HG02840 (cell line): ENCODE measurements around the gene FHIT.

Experiments used
- ATAC-seq: cut with Tn5 transposase; IDR thresholded peaks from one replicate; pipeline ENCODE4 v1.9.1; 2021; ENCODE audit warnings: mild to moderate bottlenecking, moderate library complexity, moderate number of reproducible peaks; ENCODE audit not compliant: unreplicated experiment, low FRiP score

FHIT gene

DNA sequence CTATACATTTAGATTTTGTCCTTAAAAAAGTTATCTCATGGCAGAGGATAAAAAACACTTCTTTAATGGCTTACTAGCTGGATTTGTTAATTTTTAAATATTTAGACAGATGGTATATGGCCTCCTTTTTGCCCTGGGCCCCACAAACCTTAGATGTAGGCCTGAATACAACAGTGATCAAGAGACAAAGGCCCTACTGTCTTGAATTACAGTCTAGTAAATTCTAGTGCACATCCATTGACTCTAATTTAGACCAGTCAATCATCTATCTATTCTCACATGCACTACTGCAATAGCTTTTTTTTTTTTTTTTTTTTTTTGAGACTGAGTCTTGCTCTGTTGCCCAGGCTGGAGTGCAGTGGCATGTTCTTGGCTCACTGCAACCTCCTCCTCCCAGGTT is 452.8 kb downstream of the FHIT start:
- ATAC-seq: no peak

DNA sequence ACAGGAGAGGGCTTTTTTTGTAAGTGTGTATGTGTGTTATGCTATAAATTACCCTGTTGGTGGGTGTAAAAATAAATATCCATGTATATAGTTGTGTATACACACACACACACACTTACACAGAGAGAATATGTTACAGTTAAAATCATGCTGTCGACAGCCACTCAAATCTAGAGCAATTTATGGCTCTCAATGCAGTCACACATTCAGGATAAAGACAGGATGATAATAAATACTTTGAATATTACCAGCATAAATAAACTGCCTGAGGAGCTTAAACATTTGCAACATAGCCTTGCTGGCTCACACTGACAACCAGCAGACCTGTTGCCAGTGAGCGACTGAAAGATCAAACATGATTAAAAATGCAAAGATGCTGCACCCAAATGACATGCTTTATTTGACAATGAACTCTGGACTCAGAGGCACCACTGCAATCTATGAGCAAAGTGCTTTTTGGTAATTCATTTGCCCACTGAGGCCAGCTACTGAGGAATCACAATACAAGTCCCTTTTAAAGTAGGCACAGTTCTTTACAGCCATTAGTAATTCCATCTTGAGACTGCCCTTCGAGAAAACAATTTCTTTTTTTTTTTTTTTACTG is 458.9 kb downstream of the FHIT start:
- ATAC-seq: no peak

DNA sequence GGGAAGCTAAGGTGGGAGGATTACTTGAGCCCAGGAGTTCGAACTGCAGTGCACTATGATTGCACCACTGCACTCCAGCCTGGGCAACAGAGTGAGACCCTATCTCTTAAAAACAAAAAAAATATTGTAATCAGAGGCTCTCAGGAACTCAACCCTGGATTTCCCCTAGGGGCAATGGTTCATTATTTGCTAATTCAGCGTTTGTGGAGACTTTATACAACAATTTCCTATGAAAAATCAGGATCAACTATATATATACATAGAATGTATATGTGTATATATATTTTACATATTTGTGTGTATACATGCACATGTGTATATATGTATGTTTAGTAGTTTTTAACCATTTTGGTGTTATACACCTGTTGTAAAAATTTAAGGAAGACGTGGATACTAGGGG is 463.1 kb downstream of the FHIT start:
- ATAC-seq: no peak

DNA sequence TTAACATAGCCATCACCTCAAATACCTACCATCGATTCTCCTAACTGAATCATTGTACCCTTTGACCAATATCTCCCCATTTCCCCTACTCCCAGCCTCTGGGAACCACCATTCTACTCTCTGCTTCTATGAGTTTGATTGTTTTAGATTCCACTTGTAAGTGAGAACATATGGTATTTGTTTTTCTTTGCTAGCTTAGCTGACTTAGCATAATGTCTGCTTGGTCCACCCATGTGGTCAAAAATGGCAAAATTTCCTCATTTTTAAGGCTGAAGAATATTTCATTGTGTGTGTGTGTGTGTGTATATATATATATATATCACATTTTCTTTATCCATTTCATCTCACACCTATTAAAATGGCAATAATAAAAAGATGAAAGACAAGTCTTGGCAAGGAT is 469.3 kb downstream of the FHIT start:
- ATAC-seq: no peak

DNA sequence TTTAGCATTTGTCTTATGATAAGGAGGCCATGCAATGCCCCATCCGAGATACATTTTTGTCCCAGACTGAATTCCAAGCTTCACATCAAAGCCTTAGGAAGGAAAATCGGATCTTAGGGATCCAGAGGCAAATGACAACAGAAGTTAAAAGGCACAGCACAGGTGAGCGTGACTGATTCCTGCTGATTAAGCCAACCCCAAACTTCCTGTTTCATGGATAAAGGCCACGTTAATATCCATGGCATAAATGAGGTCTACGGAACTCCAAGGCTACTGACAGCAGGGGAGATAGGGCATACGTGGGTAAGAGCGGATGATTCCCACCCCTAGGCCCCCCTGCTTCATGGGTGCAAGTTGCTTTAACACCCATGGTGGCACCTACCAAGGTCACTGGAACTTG is 471.6 kb downstream of the FHIT start:
- ATAC-seq: no peak

DNA sequence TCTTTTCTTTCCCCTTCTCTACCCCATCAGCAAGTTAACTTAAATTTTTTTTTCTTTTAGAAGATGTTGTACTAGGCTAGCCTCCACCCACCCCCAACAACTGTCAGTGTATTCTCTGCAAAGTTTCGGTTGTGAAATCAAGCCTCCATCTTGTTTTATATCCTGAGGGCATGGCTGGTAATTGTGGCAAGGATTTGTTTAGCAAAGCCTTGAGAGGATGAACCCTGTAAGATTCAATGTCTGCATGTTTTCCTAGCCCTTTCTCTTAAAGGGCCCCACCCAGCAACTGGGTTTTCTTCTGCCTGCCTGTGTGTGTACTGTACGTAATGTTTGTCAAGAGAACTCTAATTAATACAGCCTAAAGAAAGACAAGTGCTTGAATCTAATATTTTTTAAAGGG is 475.3 kb downstream of the FHIT start:
- ATAC-seq: no peak

DNA sequence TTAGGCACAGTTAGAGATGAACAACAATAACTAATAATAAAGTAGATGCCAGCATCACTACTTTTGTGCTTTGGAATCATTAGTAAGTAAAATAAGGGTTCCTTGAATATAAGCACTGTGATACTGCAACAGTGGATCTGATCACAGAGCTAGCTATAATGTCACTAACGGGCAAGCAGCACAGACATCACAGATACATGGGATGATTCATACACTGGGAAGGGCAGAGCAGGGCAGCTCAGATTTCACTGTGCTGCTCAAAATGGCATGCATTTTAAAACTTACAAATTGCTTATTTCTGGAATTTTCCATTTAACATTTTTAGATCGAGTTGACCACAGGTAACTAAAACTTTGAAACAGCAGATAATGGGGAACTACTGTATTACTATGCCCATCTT is 476.6 kb downstream of the FHIT start:
- no peak for ATAC-seq

DNA sequence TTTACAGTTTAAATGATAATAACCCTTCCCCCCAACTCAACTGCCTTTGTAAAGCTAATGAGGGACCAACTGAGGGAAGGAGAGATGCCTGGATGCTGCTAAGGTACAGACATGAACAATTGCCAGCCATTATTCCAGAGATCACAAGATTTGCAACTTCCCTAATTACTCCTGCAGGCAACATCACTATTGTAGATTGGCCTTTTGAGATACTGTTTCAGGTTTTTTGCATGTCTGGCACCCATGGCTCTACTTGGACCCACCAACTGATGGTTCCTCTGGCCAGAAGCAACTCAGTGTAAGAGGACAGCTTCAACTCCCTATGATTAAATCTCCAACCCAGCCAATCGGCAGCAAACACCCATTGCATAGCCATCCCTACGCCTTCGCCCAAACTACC is 478.7 kb downstream of the FHIT start:
- no peak for ATAC-seq

DNA sequence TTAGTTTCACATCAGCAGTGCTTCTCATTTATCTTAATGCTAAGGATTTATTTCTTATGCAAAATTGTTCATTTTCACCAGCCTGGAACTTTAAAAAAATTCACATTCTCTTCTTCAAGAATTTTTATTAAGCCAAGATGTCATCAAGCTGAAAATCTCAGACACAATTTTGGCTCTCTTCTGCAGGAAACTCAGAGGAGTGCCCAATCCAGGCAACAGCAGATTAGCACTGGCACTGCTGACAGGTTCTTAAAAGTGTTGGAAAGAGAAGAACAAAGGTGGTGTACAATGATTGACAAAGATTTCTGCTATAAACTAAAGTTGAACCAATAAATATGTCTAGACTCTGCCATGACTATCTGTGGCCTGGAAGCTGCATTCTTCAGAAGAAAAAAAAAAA is 479.5 kb downstream of the FHIT start:
- no peak for ATAC-seq

DNA sequence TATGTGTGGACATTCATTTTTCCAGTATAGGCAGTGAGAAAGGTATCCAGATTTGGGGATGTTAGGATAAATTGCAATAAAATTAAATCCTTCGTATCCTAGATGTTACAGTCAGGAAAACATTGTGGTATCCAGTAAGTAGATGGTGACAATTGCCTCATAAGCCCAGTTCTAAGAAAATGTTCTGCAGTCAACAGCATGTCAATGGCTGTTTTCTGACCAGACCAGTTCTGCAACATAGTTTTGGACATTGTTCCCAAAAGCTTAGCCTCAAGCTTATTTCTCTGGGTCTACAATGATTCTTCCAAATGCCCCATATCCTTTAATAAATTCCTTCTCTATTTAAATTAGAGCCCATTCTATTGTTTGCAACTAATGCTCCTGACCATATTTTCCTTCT is 480.7 kb downstream of the FHIT start:
- no peak for ATAC-seq

DNA sequence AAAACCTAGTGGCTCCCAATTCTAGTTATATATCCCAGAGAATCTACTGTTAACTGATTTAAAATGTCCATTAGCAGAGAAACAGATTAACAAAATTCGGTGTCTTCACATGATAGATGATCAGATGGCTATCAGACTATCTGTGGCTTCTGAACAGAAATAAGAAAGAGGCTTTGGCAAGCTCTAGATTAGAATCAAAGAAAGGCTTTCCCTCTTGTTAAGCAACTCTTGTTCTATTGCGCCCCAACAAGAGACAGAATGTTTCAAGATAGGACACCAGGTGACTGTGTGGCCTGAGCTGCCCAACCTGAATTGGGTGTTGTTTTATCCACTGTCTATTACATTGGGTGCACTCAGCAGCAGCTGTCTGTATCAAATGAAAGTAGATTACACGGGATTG is 483.7 kb downstream of the FHIT start:
- ATAC-seq: no peak

DNA sequence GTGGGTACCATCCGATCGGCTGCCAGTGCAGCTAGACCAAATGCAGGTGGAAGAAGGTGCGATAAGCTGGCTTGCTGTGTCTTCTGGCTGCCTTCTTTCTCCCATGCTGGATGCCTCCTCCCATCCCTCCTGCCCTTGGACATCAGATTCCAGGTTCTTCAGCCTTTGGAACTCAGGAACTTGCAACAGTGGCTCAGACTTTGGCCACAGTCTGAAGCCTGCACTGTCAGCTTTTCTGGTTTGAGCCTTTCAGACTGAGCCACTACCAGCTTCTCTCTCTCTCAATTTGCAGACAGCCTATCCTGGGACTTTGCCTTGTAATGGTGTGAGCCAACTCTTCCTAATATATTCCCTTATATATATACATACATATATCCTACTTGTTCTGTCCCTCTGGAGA is 485.5 kb downstream of the FHIT start:
- no peak for ATAC-seq

DNA sequence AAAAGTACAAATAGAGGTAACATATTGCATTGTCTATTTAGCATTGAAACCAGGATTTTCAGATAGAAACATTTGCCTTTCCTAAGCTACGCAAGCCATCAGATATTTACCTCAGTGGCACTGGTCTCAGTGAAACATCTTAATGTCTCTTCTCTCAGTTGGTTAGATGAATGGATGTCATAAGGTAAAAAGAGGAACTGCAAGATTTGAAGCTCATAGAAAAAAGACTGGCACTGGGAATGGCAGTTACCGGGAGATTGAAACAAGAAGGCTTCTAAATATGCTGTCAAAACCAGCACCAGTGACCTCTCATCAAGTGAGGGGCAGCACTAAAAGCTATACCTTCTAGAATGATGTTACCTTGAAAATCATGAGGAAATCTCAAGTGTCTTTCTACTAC is 486.4 kb downstream of the FHIT start:
- no peak for ATAC-seq

DNA sequence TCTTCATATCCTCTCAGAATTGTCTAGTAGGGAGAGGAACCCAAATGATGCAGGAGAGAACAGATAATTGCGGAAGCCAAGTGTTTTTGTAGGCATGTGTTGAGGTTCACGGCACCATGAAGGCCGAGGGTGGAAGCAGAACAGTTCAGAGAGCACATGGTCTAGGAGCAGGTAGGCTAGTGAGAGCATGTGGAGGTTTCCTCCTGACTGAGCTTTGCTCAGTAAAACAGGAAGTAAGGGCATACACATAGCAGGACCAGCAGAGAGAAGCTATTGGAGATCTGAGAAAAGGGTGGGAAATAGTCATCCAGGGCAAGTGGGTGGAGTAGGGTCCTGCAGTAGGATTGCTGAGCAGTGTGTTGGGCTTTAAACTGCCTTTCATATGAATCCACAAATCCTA is 491.1 kb downstream of the FHIT start:
- no peak for ATAC-seq

DNA sequence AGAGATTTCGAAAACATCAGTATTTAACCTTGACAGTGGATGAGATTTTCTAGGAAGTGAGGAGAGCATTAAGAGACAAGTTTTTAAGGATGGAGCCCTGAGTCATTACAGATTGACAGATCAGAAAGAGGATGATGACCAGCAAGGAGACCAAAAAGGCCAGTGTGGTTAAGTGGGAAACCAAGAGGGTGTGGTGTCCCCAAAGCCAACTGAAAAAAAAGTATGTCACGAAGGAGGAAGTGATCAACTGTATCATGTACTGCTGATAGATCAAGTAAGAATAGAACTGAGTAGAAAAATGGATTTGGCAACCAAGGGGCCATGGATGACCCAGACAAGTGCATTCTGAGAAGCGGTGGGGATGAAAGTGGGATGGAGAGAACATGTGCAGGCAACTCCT is 491.8 kb downstream of the FHIT start:
- no peak for ATAC-seq

DNA sequence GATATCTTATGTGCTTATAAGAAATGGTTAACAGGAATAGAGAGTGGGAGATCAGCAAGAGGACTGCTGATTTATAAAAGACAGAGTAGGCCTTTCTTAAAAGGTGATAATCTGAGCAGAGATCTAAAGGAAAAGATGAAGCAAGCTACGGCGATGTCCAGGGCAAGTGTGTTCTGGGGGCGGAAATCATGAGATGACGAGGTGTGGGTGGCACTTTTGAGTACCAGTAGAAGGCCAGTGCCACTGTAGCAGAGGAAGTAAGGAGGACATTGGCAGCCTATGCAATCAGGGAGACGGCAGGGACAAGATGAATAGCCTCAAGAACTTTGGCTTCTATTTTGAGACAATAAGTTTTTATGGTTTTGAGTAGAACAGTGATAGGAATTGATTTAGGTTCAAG is 492.4 kb downstream of the FHIT start:
- no peak for ATAC-seq

DNA sequence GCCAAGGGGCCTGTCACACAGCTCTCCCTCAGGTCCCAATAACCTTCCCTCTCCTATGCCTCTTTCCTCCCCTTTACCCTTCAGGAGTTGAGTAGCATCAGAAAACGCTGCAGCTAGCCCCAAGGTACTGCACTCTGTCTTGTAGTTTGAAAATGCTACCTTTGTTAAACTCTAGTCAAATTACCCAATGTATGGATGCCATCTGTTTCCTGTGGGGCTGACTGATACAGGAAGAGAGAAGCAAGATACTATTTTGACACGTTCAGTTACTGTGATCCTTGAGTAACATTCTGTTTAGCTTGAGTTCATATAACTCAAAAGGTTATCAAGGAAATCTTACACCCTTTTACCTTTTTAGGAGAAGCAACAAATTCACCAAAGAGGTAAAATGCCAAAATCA is 493.1 kb downstream of the FHIT start:
- ATAC-seq: no peak

DNA sequence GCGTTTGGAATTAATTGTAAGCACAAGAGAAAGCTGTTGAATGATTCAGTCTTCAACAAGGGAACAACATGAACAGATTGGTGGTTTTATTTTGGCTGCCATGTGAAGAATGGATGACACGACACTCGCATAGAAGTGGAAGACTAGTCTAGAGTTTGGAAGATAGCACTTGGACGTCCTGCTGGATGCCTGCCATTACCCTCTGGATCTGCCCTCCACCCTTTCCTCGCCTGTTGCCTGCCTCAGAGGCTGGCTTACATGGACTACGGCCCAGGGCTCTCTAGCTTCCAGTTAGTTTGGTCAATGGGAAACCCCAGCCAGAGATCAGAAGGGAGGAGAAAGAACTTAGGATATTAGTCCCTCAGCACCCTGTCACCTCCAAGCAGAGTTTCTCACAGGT is 493.5 kb downstream of the FHIT start:
- no peak for ATAC-seq

DNA sequence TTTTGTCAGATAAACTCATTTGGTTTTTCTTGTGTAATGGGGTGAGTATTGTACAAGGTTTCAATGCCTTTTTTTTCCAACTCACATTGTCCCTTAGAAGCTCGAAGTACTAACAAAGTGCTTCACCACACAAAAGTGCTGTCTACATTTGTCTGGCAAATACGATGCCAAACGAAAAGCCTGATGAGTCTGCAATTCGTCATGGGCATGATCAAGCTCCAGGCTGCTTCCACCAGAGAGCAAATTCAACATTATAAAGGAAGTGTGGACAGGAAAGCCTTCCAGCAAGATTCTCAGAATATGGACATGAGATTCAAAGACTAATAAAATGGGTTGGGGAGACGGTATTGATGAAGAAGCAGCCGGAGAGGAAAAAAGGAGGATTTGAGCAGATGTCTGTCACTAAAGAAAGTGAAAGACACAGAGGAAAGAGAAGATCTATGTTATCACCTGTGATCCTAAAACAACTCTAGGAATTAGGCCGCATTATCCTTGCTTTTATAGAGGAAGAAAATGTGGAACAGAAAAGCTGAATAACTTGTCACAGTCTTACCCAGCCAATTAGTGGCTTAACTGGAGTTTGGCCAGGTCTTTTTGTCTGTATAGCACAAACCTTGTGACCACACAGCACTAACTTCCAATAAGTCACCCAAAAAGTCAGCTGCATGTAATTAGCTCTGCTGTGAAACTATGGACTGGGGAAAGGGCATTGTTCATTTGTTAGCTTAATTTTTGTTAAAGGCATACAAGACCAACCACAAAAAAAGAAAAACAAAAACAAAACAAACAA is 494.8 kb downstream of the FHIT start:
- no peak for ATAC-seq

DNA sequence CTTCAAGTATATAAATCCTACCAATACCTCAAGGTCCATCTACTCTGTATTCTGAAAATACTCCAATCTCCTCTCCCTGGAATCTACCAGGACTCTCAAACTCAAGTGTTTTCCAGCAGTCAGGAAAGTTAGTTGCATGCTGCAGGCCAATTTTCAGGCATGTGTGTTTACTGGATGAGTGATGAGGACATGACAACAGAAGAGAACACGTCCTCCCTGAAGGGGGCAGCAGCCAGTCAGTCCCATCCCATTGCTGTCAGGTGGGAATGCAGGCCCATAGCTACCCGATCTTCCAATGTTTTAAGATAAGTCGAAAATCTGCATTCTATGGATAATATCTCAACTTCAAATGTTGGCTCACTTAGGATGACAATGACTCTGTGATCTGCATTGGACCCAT is 496.2 kb downstream of the FHIT start:
- no peak for ATAC-seq

DNA sequence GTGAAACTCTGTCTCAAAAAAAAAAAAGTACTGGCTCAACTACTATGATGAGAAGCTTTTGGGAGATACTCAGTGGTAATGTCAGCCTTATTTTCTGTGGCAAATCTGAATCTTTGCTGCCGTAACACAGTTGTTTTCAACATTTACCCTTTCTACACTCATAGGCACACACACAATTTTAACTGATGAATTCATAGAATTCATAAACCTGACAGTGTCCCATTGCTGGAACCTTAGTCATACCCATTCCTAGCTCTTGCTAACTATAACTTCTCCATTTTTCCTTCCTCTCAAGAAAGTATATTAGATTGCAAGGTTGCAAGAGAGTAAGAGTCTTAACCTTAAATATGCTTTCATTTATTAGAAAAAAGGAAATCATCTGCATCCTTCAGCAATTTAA is 496.6 kb downstream of the FHIT start:
- ATAC-seq: no peak

DNA sequence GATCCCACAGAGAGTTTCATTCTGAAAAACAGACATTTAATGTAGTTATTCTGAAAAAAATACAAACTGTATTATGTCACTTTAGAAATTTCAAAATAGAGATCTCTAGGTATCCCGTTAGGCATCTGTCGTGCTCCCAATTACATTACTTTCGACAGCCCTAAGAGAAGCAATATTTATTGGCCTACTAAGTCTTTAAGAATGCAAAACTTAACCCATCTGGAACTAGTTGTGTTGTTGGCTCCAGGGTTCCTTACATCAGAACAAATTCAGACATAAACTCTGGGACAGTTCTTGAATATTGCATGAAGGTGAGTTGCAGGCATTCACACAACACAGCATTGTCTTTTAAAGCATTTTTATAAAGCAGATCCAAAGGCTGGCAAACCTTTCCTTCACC is 498.4 kb downstream of the FHIT start:
- no peak for ATAC-seq
